Stimulated activated naive B cell treated with anti-CD40 and anti-IgM and Interleukin-4, amounts not matched to agents 10 μg/mL and 1 μg/mL and 100 μg/mL, for 72 hours (primary cell): ENCODE results near the gene DPM3.
"Not testable (repeated sequence)": the region's sequence is repeated elsewhere in the genome, so short reads cannot be mapped to it uniquely, and the experiment has no call there.

Experiments
- ATAC-seq, 2 donors: fragments of 150-1000 bp; cut with Tn5 transposase; replicated peaks; 2 replicates each; pipeline ENCODE4 v1.10.0; 2021; ENCODE audit warnings: moderate library complexity in 1 of 2
- DNase-seq: peaks from one replicate; pipeline ENCODE4 v3.0.0; 2021
- H3K27ac Mint-ChIP-seq: one replicate; pipeline ENCODE4 v1.8.0; 2022; ENCODE audit warnings: mild to moderate bottlenecking, mixed read lengths
- H3K27me3 Mint-ChIP-seq, 2 donors: one replicate each; pipeline ENCODE4 v1.8.0; 2022; ENCODE audit warnings: mixed read lengths in 2 of 2
- H3K36me3 Mint-ChIP-seq, 2 donors: one replicate each; pipeline ENCODE4 v1.8.0; 2022; ENCODE audit warnings: mixed read lengths in 2 of 2, mild to moderate bottlenecking in 1 of 2
- H3K4me1 Mint-ChIP-seq, 2 donors: one replicate each; pipeline ENCODE4 v1.8.0; 2022; ENCODE audit warnings: mixed read lengths in 2 of 2, mild to moderate bottlenecking in 1 of 2
- H3K4me3 Mint-ChIP-seq, 2 donors: one replicate each; pipeline ENCODE4 v1.8.0; 2022; ENCODE audit warnings: mild to moderate bottlenecking in 2 of 2, mixed read lengths in 2 of 2, moderate library complexity in 1 of 2
- H3K9me3 Mint-ChIP-seq, 2 donors: one replicate each; pipeline ENCODE4 v1.8.0; 2022; ENCODE audit warnings: mixed read lengths in 2 of 2, mild to moderate bottlenecking in 1 of 2

DPM3 gene

GRCh38 chr1:155139895-155140629 lies at the start of gene DPM3:
TSS of gene DPM3 (minus strand) at chr1:155140531. CDS start at chr1:155140240, 291 bp downstream.
- H3K27ac Mint-ChIP-seq: peak within 1 kb of the TSS; percentile 93
- DNase-seq: peak; percentile 82
- H3K9me3 Mint-ChIP-seq: no peaks in the 10 kb centered on the region
- H3K27me3 Mint-ChIP-seq: no peaks in the 10 kb centered on the region
- peaks cover 18 to 40% of the 10 kb centered on the region in 2 donors for H3K36me3 Mint-ChIP-seq
- peak; percentile 75 to 79 for ATAC-seq
- peaks cover 17 to 38% of the 10 kb centered on the region in 2 donors for H3K4me1 Mint-ChIP-seq
- H3K4me3 Mint-ChIP-seq: peak within 1 kb of the TSS; percentile 88 to 96

GRCh38 chr1:155189926-155190325 lies 49.6 kb upstream of the DPM3 start:
- H3K27ac Mint-ChIP-seq, ATAC-seq: not testable (repeated sequence)

GRCh38 chr1:155188268-155188667 lies 47.9 kb upstream of the DPM3 start:
- DNase-seq (no peak), ATAC-seq (no peak)
- Mint-ChIP-seq H3K4me3 (no peak overlapping the region), H3K9me3 (no peaks in the 10 kb centered on the region), H3K27me3 (peaks cover 0 to under 1% of the 10 kb centered on the region in 2 donors), H3K36me3 (peaks cover 0 to 2% of the 10 kb centered on the region in 2 donors), H3K4me1 (peaks cover 26 to 30% of the 10 kb centered on the region in 2 donors), H3K27ac (peak overlapping the region; percentile 2)

More at GRCh38 chr1:155189926-155190325, 49.6 kb upstream of the DPM3 start:
- H3K36me3 Mint-ChIP-seq, H3K9me3 Mint-ChIP-seq, H3K27me3 Mint-ChIP-seq, H3K4me3 Mint-ChIP-seq, DNase-seq: not testable (repeated sequence)
- H3K4me1 Mint-ChIP-seq: peaks cover 33% of the 10 kb centered on the region in 2 donors

GRCh38 chr1:155187456-155187891 lies 47.1 kb upstream of the DPM3 start:
- ATAC-seq (no peak), DNase-seq (no peak)
- H3K4me1 Mint-ChIP-seq: peaks cover 23 to 27% of the 10 kb centered on the region in 2 donors
- no peaks in the 10 kb centered on the region for H3K9me3 Mint-ChIP-seq
- peak overlapping the region; percentile 79 for H3K27ac Mint-ChIP-seq
- H3K4me3 Mint-ChIP-seq: no peak overlapping the region
- peaks cover 0 to 2% of the 10 kb centered on the region in 2 donors for H3K36me3 Mint-ChIP-seq
- no peaks in the 10 kb centered on the region for H3K27me3 Mint-ChIP-seq

- DNase-seq (no peak), ATAC-seq (no peak)
- Mint-ChIP-seq H3K27ac (peak overlapping the region; percentile 79), H3K36me3 (peaks cover 0 to 2% of the 10 kb centered on the region in 2 donors), H3K4me1 (peaks cover 23 to 26% of the 10 kb centered on the region in 2 donors), H3K9me3 (no peaks in the 10 kb centered on the region), H3K4me3 (no peak overlapping the region), H3K27me3 (no peaks in the 10 kb centered on the region)
Measured at GRCh38 chr1:155186794-155187455, 46.6 kb upstream of the DPM3 start.

- DNase-seq (no peak), ATAC-seq (no peak)
- no peaks in the 10 kb centered on the region for H3K9me3 Mint-ChIP-seq
- peaks cover 23 to 26% of the 10 kb centered on the region in 2 donors for H3K4me1 Mint-ChIP-seq
- H3K27ac Mint-ChIP-seq: peak overlapping the region; percentile 83
- no peak overlapping the region for H3K4me3 Mint-ChIP-seq
- peaks cover 0 to 5% of the 10 kb centered on the region in 2 donors for H3K36me3 Mint-ChIP-seq
- H3K27me3 Mint-ChIP-seq: no peaks in the 10 kb centered on the region
Measured at GRCh38 chr1:155186067-155186793, 45.9 kb upstream of the DPM3 start.

- Mint-ChIP-seq H3K27me3 (no peaks in the 10 kb centered on the region), H3K27ac (peak overlapping the region; percentile 83), H3K9me3 (no peaks in the 10 kb centered on the region), H3K4me3 (peak overlapping the region; percentile 17 to 52), H3K36me3 (peaks cover 0 to 5% of the 10 kb centered on the region in 2 donors), H3K4me1 (peaks cover 23 to 26% of the 10 kb centered on the region in 2 donors)
- ATAC-seq (no peak), DNase-seq (no peak)
Measured at GRCh38 chr1:155185783-155186066, 45.4 kb upstream of the DPM3 start.

- Mint-ChIP-seq H3K27me3 (no peaks in the 10 kb centered on the region), H3K36me3 (peaks cover 0 to 5% of the 10 kb centered on the region in 2 donors), H3K4me3 (peak overlapping the region; percentile 17 to 52), H3K9me3 (no peaks in the 10 kb centered on the region), H3K4me1 (peaks cover 23 to 26% of the 10 kb centered on the region in 2 donors), H3K27ac (peak overlapping the region; percentile 83)
- peak; percentile 98 for ATAC-seq
- peak; percentile 72 for DNase-seq
Measured at GRCh38 chr1:155184835-155185782, 44.8 kb upstream of the DPM3 start.

- H3K27me3 Mint-ChIP-seq: no peaks in the 10 kb centered on the region
- no peak for DNase-seq
- H3K4me3 Mint-ChIP-seq: no peak overlapping the region
- H3K4me1 Mint-ChIP-seq: peaks cover 23 to 26% of the 10 kb centered on the region in 2 donors
- peaks cover 3 to 5% of the 10 kb centered on the region in 2 donors for H3K36me3 Mint-ChIP-seq
- ATAC-seq: no peak
- peak overlapping the region; percentile 83 for H3K27ac Mint-ChIP-seq
- H3K9me3 Mint-ChIP-seq: no peaks in the 10 kb centered on the region
Measured at GRCh38 chr1:155184351-155184811, 44.0 kb upstream of the DPM3 start.

- no peaks in the 10 kb centered on the region for H3K9me3 Mint-ChIP-seq
- no peak for ATAC-seq
- no peak overlapping the region for H3K4me3 Mint-ChIP-seq
Measured at GRCh38 chr1:155183775-155184221, 43.5 kb upstream of the DPM3 start.

GRCh38 chr1:155182052-155182550 lies 41.8 kb upstream of the DPM3 start:
- ATAC-seq (no peak), DNase-seq (no peak)
- H3K27ac Mint-ChIP-seq: no peak overlapping the region
- no peak overlapping the region for H3K4me3 Mint-ChIP-seq
- H3K36me3 Mint-ChIP-seq: peaks cover 11 to 15% of the 10 kb centered on the region in 2 donors
- H3K4me1 Mint-ChIP-seq: peaks cover 25 to 27% of the 10 kb centered on the region in 2 donors
- H3K27me3 Mint-ChIP-seq: no peaks in the 10 kb centered on the region
- no peaks in the 10 kb centered on the region for H3K9me3 Mint-ChIP-seq

More at GRCh38 chr1:155183775-155184221, 43.5 kb upstream of the DPM3 start:
- Mint-ChIP-seq H3K4me1 (peaks cover 23 to 28% of the 10 kb centered on the region in 2 donors), H3K27me3 (no peaks in the 10 kb centered on the region), H3K27ac (no peak overlapping the region), H3K36me3 (peaks cover 7 to 9% of the 10 kb centered on the region in 2 donors)
- no peak for DNase-seq

GRCh38 chr1:155181371-155182051 lies 41.2 kb upstream of the DPM3 start:
- peaks cover 11 to 15% of the 10 kb centered on the region in 2 donors for H3K36me3 Mint-ChIP-seq
- ATAC-seq: no peak

More at GRCh38 chr1:155181371-155182051, 41.2 kb upstream of the DPM3 start:
- Mint-ChIP-seq H3K27me3 (no peaks in the 10 kb centered on the region), H3K4me1 (peaks cover 31% of the 10 kb centered on the region in 2 donors), H3K9me3 (no peaks in the 10 kb centered on the region), H3K4me3 (no peak overlapping the region), H3K27ac (no peak overlapping the region)
- no peak for DNase-seq
